DMS79 (cell line): ENCODE measurements around the gene EXTL1.

ENCODE experiments used
- DNase-seq: peaks from one replicate; lab custom pipeline; 2025; lab: John Stamatoyannopoulos, UW

EXTL1 gene

DNA sequence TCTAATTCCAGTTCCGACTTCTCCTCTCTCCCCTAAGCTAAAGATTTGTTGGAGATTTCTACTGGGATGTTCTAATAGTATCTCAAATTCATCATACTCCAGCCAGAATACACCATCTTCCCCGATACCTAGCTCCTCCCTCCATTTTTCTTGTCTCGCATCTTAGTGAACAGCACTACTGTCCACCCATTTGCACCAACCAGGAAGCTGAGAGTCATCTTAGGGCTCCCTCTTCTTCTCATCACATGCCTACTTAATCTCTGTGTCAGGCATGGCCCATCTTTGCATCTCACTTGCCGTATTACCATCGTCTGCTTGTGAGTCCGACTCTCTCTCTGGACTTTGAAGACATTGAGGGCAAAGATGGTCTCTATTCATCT lies 49.4 kb downstream of the EXTL1 start:
- DNase-seq: no peak

DNA sequence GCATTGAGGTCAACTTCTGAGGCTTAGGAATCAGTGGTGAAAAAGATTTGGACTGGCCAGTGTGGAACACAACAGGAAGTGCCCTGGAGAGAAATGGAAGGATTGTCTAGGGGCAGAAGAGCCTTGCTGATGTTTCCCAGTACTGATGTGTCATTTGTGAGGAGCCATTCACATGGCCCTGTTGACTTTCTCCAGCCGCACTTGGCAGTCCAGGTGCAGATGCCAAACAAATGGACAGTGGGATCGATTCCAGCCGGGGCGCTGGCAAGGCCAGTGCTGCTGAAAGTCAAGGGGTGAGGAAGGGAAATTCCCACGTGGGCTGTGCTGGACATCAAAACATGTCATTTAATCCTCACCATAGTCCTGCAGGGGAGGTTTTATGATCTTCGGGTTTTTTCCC lies 50.7 kb downstream of the EXTL1 start:
- no peak for DNase-seq

DNA sequence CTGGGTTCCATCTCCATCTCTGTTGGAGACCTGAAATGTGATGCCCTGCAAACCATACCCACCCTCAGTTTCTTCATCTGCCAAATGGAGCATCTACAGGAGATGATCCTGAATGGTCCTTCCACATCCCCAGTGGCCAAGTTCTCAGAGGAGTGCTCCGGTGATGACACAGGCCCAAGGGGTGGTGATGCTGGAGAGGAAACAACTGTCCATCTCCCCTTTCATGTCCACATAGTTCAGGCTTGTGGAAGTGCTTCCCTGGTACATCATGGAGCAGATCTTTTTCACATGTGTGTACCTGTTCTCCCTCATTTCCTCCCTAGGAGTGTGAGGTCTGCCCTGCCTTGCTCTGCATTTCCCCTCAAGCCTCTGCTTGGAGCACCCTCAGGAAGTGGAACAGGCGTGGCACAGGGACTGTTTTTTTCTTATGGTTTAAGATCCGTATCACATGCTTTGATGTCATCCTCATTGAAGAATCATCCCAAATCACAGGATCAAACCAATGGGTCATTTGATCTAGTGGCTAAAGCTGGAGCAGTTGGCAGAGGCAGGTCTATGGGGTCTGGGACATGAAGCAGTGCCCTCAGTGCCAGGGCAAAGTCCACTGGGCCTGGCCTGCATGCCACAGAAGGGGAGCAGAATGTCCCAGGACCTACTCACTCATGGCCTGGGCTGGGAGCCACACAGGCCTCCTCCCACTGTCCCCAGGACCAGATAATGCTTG lies 54.0 kb downstream of the EXTL1 start:
- DNase-seq: no peak

DNA sequence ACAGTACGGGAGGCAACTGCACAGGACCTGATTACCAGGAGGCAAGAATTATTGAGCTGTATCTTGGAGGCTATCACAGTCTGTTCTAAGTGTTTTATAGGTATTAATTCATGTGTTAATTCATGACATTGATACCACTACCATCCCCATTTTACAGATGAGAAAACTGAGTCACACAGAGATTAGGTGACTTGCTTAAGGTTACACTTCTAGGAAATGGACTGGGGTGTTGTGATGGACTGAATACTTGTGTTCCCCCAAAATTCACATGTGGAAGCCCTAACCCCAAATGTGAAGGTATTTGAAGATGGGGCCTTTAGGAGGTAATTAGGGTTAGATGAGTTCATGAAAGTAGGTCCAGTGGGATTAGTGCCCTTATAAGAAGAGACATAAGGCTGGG lies 55.9 kb downstream of the EXTL1 start:
- DNase-seq: no peak

DNA sequence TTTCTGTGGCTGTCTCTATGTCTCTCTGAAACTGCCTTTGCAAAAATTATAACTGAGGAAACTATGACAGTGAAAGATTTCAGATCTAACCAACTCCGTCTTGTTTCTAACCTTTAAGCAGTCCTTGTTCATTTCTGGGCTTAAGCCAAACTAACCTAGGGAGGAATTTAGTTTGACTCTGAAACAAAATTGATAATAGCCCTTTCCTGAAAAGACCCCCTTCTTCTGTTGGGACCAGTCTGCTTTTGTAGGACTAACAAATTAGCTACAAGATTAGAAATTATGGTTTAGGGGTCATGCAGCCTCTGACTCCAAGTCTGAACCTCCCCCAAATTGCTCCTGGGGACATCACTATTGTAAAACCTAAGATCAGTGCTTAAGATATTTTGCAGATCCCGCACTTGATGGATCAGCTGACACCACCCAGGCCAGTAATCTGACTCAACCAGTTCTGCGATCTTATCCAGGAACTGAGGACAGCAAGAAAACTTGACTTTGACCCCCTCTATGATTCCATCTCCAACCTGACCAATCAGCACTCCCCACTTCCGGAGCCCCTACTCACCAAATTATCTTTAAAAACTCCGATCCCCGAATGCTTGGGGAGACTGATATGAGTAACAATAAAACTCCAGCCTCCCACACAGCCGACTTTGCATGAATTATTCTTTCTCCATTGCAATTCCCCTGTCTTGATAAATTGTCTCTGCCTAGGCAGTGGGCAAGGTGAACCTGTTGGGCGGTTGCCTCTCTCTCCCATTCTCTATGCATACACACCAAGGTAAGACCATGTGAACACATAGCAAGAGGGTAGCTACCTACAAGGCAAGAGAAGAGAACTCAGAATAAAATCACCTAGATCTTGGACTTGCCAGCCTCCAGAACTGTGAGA lies 57.0 kb downstream of the EXTL1 start:
- DNase-seq: no peak

DNA sequence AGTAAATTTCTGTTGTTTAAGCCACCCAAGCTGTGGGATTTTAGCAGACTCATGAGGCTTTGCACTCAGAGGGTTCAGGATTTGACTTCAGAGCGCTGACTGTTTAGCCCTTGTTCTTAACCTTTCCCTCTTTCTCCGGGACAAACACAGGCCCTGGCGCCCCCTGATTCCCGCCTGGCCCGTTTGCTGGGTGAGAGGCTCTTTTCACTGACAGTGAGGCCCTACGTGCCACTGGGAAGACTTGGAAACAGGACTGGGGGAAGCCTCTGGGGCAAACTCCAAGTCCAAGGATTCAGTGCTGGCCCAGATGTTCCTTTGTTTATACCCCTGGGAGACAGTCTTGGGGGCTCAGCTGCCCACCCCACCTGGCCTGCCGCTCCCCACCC lies 57.6 kb downstream of the EXTL1 start:
- DNase-seq: no peak

DNA sequence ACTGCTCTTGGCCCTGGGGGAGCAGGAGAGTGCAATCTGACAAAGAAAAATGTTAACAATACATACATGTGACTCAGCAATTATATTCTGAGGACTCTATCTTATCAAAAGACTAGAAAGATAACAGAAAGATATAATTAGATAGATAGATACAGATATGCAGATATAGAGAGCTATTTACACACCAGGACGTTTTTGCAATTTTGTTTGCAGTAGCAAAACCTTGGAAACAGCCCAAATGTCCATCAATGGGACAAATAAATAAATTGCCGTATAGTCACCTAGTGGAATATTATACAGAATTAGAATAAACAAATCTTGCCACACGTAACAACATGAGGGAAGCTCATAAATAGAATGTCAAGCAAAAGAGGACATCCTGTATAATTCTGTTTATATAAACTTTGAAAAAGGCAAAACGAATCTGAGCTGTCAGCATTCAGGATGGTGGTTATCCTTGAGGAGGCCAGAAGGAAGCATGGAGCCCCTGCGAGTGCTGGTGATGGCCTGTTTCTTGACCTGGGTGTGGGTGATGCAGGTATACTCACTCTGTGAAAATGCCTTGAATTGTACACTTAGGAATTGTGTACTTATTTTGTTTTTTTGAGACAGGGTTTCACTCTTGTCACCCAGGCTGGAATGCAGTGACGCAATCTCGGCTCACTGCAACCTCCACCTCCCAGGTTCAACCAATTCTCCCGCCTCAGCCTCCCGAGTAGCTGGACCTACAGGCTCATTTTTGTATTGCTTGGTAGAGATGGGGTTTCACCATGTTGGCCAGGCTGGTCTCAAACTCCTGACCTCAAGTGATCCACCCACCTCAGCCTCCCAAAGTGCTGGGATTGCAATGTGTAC lies 58.6 kb downstream of the EXTL1 start:
- no peak for DNase-seq

DNA sequence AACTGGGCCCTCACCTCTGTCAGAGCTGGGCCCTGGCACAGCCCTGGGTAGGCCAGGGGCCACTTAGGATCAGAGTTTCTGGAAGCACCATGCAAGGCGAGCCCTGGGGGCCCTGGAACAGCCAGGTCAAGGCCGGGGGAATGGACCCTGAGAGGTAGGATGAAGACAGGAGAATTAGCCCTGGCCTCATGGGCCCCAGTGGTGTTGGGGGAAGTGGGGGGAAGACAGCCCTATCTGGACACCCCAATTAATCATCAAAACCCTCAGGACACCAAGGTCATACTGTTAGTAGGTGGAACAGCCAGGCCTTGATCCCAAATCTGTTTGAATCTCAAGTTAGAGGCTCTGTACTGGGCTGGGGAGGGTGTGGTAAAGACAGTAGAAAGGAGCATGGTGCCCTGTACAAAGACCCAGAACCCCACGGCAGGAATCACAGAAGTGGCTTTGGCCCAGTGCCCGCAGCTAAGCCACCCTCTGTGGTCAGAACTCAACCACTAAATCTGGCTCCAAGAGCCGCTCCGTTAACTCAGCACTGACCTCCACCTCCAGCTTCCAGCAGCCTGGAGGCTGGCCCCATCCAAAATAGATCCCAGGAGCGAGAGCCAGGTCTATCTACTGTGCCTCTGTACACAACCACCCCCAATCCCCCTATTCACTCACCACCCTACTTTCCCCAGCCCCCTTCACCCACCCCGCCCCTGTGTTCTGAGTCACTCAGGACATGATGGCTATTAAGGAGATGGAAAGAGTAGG lies 59.9 kb downstream of the EXTL1 start:
- DNase-seq: no peak

DNA sequence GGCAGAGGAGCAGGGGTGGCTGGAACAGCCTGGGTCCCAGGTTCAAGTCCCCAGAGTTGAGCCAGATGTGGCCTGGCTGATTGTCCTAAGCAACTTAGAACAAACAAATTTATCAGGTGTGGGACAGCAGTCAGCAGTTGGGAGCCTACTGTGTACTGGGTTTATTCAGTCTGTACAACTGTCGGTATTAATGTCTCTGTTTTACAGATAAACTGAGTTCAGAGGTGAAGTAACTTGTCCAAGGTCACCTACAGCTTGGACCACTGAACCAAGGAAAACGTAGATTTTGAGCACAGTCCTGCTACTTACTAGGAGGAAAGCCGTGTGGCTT lies 60.4 kb downstream of the EXTL1 start:
- no peak for DNase-seq

DNA sequence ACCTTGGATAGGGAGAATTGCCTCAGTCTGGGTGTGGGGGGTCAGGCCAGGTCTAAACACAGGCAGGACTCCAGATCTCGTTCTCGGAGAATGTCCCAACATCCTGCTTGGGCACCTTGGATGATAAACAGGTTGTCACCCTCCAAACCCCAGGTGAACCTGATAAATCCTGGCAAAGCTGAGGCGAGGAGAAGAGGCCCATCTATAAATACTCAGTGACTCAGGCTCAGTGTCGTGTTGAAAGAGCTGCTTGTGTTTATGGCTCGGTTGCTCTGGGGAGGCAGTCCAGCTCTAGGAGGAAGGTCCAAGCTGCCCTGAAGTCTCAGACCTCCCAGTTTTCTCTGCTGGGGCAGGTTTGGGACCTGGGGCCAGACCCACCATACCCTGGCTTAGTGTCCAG lies 61.6 kb downstream of the EXTL1 start:
- no peak for DNase-seq

DNA sequence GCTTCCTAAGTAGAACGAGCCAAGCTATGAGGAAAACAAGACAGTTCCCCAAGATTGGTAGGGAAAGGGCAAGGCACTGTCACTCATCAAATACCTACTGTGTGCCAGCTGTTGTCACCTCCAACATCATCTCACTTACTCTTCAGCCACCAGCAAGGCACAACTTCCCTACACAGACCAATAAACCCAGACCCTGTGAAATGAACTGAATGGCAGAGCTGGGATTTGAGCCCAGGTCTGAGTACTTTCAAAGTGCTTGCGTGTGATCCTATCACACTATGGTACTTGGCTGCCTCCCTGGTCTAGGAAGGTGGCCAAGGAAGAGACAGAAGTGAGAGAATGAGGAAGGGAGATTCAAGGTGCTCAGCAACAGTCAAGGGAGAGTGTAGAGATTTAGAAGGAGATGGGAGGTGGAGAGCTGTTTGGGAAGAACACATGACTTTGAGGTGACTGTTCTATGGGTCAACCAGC lies 62.6 kb downstream of the EXTL1 start:
- no peak for DNase-seq

DNA sequence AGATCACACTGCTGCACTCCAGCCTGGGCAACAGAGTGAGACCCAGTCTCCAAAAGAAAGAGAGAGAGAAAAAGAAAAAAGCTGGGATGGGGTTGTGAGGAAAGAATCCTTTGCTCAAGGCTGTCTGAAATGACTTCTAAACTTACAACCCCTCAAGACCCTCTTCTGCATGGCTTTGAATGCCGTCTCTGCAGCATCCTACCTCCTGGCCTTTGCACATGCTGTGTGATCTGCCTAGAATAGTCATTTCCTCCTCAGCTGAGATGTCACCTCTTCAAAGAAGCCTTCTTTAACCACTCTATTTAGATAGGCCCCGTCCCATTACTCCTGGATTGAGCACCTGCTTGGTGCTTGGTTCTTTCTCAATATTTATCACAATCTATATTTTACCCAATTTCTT lies 63.3 kb downstream of the EXTL1 start:
- DNase-seq: no peak
